Hippocampal formation (tissue), 2 donors: Measurements from ENCODE around the gene NT5DC4.
A peak's percentile ranks its signal among the peaks of the same experiment; 100 is the strongest.

Source experiments
- DNase-seq, 2 donors: peaks; one replicate each; lab custom pipeline; 2025; lab: John Stamatoyannopoulos, UW

NT5DC4 gene

DNA sequence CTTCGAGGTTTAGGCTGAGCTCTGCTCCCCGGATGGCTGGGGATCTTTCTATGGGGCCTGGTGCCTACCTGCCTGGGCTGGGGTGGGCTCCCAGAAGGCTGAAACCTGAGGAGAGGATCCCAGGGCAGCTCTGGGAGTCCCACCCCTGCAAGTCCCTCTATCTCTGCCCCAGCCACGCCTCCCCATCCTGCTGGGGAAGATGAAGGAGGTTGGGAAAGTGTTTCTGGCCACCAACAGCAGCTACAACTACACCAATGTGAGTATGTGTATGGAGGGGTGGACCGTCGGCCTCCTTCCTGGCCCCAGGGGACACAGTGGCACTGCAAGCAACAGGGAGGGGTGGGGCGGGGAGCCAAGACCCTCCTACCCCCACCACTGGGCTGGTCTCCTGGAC lies 2.7 kb downstream of the NT5DC4 start:
- no peak for DNase-seq

DNA sequence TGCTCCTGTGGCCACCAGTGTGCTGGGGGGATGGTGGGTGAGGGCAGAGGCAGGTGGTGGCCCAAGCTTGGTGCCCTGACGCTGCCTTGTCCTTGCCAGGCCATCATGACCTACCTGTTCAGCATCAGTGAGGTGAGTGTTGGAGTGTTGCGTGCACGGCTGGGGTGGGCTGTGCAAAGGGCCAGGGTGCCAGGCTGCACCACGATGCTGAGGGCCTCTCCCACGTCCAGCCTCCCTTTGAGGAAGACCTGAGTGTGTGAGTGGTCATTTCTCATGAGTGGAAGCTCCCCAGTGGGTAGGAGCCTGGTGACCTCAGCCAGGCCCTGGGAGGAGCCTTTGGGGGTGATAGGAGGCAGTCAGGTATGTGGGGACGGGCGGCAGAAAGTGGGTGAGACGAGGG lies 3.2 kb downstream of the NT5DC4 start:
- DNase-seq: no peak

DNA sequence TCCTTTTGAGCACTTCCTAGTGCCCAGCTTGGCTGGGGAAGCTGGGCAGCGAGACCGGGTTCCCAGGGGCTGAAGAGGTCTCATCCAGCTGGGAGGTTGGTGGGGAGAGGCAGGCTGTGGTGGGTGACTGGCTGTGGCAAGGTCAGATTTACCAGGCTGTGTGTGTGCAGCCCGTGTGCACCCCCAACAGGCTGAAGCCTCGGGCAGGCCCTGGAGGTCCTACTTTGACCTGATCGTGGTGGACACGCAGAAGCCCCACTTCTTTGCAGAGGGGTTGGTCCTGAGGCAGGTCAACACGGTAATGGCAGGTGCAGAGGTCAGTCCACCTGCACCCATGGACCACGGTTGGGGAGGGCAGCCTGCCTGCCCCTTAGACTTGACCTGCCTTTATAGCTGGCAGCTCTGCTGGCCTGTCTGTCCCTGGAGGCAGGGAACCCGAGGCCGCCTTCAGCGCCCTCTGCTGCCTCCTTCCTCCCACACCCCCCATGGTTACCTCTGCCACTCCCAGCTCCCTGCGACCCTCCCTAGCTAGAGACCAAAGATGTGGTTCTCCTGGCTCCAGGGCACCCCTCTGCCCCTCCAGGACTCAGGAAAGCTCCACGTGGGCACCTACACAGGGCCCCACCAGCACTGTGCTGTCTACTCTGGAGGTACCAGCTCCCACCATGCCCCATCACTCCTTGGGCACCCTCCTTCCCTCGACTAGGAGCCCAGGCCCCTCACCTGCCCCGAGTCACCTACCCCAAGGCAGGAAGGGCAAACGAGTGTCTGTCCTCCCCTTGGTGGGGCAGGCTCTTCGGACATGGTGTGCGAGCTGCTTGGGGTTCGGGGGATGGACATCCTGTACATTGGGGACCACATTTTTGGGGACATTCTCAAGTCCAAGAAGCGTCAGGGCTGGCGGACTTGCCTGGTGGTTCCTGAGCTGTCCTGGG lies 4.0 kb downstream of the NT5DC4 start:
- no peak for DNase-seq

DNA sequence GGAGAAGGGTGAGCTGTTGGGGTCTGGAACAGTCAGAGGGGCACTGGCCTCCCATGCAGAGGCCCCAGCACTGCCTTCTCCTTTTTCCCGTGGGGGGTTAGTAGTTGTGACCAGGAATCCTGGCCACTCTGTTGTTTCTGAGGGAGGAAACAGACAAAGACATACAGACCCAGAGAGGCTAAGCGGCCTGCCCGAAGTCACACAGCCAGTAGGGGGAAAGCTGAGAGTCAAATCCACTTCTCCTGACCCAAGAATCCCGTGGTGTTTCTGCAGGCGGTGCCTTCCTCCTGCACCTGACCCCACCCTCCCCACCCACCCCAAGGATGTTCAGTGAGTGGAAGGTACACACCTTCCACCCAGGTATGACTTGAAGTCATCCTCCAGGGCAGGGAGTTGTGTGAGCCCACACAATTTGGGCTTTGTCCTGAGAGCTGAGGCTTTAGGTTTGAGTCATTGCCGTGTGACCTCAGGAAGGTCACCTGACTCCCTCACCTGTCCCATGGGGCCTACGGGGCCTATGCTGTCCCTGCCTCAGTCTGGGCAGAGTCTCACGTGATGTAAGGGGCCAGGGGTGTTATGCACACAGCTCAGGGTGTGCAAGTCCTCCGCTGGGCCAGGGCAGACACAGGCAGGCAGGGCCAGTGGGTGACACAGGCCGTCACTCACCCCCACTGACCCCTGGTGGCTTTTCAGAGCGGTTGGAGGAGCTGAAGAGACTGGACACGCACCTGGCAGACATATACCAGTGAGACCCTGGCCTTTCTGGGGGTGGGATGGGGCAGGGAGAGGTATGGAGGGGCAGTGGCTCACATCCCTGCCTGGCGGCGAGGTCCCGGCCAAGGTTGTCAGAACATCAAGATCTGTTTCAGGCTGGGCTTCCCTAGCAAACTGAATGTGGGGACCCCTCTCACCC lies 5.0 kb downstream of the NT5DC4 start:
- no peak for DNase-seq

DNA sequence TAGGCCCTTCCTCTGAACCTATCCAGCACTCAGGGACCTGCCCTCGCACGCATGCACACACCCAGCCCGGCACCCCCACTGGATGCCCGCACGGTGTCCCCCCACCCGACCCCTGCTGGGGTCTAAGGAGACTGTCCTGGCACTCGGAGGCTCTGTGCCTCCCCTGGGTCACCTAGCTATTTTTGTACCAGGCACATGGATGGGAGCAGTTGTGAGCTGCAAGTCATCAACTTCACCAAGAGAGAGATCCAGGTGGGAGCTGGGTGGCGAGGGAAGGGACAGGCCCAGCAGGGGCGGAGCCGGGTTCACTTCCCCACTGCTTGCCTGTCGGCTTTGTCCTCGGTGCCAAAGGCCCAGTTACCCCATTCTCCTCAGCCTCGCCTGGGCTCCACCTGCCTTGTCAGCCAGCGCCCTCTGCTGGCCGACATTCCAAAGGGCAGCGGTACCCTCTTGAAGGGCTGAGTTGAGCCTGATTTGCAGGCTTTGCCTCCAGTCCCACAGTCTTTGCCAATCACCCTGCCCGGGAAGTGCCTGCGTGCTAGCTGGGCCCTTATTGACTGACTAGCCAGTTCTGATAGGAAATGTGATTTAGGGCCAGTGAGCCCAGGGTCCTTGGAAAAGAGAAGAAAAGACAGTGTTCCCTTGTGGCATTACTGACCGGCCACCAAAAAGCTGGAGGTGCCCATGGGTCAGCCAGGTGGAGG lies 5.8 kb downstream of the NT5DC4 start:
- peak; percentile 80 to 86 for DNase-seq

DNA sequence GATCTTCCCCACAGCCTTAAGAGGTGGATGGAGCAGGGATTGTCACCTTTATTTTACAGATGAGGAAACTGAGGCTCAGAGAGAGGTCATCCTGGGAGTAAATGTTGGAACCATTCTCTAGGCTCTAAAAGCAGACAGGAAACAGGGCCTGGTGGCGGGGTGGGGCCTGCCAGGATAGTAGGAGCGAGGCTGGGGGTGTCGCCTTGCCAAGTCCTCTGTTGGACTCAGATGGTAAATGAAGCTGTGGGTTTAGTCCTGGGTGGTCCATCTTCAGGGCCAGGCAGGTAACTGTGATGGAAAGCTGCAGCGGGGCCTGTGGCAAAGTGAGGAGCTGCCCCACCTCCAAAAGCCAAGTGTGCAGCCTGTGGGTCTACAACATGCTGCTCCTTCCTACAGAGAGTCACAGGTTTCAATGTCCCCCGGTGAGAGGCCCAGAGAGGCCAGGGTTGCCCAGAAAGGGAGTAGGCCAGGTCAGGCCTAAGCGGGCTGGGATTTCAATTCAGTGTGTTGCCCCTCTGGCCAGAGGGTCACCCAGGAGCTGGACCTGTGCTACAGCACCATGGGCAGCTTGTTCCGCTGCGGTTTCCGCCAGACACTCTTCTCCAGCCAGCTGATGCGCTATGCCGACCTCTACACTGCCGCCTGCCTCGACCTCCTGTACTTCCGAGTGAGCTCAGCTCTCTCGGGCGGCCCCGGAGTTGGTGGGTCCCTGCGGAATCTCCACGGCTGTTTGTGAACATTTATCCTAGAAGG lies 6.6 kb downstream of the NT5DC4 start:
- no peak for DNase-seq

DNA sequence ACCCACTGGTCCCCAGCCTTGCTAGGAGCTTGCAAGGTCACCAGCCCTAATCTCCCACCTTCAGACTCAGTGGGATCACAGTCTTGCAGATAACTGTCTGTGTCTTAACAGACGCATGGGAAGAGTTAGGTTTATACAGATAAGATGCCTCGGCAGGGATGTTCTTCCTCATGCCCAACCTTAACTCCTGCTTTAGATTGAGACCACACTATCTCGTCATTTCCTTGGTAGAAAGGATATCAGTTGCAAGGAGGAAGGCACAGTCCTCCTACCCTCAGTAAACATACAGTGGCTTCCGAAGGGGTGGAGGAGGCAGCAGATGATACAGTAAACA lies 7.2 kb downstream of the NT5DC4 start:
- no peak for DNase-seq

DNA sequence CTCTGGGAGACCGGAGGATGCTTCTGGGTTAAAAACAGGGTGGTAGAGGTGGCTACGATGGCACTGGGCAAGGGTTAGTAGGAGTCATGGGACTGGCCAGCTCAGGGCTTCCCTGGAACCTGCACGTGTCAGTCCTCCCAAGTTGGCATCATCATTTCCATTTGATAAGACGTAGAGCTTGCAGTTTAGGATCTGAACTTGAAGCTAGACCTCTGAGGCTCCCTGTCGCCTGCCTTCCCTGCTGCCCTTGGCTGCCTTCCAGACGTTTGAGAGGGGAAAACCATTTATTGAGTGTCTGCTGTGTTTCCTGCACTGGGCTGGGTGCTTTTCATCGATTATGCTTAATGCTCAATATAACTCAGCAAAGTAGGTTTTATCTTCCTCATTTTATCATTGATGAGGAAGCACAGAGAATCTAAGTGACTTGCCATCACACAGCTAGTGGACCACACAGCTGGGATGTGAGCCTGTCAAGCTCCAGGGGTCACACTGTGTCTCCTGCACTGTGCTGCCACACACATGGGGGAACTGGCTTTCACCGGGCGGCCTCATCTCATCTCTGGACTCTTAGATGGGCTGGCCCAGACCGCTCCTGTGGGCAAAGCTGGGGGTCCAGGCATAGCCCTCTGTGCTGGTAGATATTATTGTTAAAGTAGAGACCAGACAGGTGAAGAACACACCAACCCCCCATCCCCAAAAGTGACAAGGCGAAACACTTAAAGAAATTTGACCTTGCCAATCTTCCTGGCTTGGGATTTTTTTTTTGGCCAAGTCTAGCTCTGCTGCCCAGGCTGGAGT lies 7.8 kb downstream of the NT5DC4 start:
- DNase-seq: no peak

DNA sequence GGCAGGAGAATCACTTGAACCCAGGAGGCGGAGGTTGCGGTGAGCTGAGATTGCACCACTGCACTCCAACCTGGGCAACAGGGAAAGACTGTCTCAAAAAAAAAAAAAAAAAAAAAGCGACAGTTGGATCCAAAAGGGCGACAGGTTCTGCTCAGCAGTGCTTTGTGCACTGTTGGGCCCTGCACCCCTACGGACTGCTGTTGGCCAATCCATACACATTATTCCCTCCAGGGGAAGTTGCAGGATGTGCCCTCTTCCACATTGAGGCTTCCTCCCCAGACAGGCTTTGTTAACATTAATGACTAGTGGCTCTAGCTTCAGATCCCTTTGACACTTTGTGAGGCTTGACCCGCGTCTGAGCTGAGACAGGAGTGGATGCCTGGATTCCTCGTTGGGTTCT lies 9.4 kb downstream of the NT5DC4 start:
- no peak for DNase-seq

DNA sequence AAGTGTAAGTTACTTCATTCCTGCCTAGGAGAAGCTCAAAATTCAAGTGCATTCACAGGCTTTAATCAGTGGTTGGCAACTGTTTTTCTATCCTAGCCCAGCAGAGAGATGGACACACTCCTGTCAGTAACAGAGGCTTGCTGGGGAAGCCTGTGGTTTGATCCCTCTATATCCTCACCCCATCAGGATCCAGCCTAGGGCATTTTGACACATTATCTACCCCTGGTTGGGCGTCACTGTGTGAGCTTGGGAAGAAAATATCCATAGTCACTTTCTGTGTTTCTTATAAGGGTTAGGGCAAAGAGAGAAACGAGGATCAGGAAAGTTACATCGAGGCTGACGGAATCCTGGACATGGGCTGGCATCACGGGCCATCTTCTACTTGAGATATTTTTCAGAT lies 10.0 kb downstream of the NT5DC4 start:
- DNase-seq: no peak

DNA sequence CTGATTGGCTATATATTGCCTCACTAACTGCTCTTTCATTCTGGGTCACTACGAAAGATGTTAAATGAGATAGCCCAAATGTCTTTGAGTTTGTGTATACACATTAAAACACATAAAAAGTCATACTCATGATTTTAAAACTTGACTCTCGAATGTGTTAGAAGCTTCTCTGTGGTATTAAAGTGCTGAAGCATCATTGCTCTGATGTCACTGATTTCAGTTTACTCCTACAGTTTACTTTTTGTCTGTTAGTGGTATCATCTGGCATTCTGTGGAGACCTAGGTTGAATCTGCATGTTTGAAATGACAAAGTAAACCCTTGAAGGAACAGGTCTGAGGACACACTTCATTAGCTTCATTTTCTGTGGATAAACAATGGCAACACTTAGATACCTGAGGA lies 10.7 kb downstream of the NT5DC4 start:
- DNase-seq: no peak

DNA sequence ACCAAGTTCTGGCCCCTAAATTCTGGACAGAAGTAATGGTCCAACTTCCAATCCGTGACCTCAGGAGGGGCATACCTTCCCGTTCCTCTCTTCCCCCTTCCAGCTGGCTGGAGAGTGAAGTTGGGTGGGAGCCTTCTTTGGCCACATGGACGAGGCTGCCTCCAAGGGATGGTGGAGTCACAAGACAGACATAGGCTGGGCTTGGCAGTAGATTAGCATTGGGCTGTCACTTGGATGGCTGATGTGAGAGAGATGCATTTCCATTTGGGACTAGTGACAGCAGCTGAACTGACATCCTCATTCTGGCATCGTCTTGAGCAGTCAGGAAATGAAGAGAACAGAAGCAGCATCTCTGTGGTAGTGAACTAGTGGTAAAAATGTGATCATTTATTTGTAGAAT lies 12.6 kb downstream of the NT5DC4 start:
- no peak for DNase-seq

DNA sequence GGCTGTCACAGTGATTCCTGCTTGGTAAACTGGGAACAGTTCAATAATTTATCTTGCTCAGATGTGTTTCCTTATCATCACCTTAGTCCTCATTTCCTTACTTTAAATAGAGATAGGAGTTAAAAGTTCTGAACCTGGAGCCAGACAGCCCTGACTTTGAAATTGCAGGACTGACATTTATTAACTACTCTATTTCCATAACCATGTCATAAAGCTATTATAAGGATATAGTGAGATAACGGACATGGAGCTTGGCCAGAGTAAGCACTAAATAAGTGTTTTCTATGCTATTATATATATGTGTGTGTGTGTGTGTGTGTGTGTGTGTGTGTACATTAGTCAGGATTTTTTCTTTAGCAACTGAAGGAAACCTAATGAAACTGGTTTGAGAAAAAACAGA lies 13.1 kb downstream of the NT5DC4 start:
- DNase-seq: no peak

DNA sequence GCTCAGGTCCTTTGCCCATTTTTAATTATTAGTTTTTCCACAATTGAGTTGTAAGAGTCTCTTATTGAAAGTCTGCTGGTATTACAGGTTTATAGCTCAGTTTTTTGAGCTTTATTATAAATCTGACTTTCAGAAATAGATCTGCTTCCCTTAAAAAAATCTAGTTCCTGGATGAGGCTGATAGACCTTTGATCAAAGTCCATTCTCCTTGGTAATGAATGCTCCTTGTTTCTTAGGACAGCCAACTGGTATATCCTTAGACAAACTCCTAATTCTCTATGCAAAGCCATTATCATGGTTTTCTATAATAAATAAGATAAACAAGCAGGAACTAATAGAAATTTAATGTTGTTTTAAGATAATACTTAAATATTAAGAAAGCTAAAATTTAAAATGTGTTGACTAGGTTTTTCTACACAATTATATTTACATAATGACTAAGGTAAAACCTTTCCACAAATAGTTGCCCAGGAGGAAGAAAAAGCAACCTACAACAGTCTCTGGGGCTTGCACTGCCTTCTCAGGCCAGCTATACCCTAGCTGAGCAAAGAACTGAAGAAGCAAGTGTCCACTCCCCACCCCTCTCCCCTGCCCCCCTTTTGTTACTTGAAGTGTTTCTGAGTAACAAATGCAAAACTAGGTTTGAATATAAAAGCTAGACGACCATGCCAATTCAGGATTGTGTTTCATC lies 16.9 kb downstream of the NT5DC4 start:
- no peak for DNase-seq

DNA sequence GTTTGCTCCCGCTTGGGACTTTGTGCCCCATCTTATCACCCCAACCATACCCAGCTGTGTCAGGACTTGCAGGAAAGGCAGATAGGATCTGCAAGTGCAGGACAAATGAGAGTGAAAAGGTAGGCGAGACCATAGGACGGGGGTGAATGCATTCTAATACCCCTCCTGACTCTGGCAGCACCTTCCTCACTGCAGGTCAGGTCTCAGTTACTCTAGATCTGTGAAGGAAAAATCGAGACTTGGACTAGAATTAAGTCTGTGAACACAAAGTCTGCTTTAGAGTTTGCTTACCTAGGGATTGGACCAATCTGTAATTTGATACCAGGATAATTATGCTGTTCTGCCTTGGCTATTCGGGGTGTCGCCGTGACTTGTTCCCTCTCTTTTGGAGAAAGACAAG lies 19.7 kb downstream of the NT5DC4 start:
- no peak for DNase-seq

DNA sequence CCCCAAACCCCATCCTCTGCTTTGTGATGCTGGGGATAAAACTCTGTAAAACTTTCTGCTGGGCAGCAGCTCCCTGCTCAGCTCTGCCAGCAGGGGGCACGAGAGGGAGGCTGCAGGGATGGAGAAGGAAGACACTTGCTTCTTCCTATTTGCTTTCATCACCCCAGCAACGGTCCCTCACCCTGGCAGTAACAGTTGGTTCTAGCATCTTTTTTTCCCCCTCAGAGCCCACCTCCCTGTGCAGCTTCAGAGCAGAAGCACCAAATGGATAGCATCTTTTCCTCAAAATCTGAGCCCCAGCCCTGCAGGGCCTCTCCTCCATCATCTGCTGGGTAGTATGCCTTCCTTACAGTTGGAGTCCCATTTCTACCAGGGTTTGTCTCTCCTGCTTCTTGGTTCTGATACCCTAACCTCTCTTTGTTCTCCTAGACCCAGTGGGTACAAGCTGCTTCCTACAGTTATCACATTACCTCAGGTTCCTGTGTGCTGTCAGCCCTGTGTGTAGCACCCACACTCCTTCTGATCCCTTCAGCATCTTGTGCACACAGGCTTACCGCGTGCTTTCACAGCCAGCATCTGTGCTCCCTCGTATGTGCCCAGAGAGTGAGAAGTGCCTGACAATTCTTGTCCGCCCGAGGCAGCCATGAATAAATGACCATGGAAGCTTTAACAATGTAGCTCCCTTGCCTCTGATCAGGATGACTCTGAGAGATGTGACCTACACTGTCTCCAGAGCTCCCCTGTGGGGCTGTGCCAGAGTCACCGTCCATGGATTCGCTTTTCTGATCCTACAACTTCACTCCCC lies 29.1 kb downstream of the NT5DC4 start:
- peak; percentile 73 to 75 for DNase-seq

DNA sequence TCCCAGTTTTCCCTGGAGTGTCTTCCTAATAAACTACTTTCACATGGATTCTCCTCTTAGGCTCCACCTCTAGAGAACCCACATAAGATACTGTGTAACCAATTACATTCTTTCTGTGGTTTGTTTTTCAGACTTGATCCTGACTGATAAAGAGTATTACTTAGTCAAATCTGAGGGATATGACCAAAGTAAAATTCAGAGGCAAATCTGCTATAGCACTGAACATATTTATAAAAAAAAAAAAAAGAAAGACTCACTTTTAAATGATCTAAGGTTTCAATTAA lies 29.7 kb downstream of the NT5DC4 start:
- no peak for DNase-seq

DNA sequence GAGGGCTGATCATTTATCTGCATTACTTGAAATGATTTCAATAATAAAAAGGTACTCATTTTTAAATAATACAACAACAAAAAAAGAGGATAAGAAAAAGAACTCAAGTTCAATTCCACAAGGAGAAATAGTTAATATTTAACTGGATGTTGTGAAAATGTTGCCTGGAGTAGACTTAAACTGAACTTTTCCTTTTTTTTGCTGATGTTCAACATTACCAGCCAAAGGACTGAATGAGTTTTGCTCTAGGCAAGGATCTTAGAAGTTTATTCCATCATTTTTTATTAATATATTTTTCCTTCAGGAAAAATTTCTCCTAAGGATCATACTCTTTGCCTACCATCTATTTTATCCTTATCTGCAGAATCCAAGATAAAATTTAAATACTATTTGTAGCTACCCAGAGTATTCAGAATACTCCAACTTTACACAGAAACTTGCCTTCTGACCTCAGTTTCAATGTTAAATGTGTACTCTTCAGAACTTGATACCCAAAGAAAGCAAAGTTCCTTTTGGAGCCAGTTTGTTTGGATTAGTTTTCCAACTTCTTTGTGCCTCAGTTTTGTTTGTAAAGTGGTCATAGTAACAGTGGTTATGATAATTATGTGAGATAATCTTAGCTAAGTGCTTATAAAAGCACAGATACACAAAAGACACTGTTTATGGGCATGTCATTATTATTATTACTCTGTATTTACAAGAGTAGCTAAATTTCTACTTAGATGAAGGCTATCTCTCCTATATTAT lies 30.8 kb downstream of the NT5DC4 start:
- no peak for DNase-seq

DNA sequence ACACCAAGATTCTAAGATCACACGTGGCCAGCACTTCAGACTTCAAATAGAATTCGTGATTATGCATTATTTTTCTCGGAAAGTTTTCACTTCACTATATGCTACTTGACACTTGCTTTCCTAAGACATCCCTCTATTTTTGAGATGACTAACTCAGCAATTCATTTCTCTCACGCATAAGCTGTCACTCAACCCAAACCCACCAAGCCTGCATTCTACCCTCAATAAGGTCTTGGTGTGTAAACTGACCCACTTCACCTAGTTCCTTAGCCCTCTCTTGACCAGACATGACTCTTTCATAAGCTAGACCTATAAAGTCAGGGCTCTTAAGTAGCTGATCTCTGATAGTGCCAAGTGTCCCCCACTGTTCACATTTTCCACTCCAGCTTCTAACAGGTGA lies 31.8 kb downstream of the NT5DC4 start:
- DNase-seq: no peak
